ENCODE measurements around the gene NOTUM.

Gene NOTUM

GRCh38 chr17:81916234-81917001 lies 44.6 kb downstream of the NOTUM start:
- CTCF ChIA-PET: interaction anchor here (1.7 kb wide), 1 partner anchor 43 kb away, joined by 4 read pairs; no protein-coding TSS in a partner anchor
- TF ChIP-seq NFRKB (IDR thresholded peaks at IDR 0.05): no peak
- no peak for TF ChIP-seq BHLHE40 (IDR thresholded peaks at IDR 0.05; ENCODE audit: borderline replicate concordance)
- no peak; the same call in 1 of the 2 replicates for TF ChIP-seq ZNF384 (IDR thresholded peaks at IDR 0.05)
- TF ChIP-seq ARNT (IDR thresholded peaks at IDR 0.05): no peak
- TF ChIP-seq FOXK2 (IDR thresholded peaks at IDR 0.05): no peak
- no peak for DNase-seq (ENCODE audit: extremely low spot score)
- POLR2A ChIA-PET: interaction anchor here (1.0 to 2.6 kb wide), 4 partner anchors 10 to 24 kb away, joined by 3 to 28 read pairs (median 7); partner anchors contain the start of genes ANAPC11, MAFG and PYCR1

DNA sequence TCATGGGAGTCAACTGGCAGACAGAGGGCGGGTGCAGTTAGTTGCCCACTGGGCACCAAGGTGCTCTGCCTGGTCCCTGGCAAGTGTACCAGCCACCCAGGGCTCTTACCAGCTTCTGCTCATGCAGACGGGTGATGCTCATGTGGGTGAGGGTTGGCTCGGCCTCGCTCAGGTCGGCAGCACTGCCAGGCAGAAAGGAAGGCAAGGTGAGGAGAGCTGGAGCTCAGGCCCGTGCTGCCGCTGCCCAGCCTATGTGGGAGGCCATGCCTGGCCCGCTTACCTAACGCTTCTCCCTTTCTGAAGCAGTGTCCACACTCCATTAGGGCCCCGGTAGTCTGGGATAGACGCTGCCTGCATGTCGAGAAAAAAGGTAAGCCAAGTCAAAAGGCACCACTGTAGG lies 45.7 kb downstream of the NOTUM start:
- ChIA-PET POLR2A (interaction anchor here (2.6 kb wide), 1 partner anchor 12 kb away, joined by 28 read pairs; the partner anchor contains the start of gene MAFG), CTCF (interaction anchor here (1.7 kb wide), 1 partner anchor 44 kb away, joined by 4 read pairs; no protein-coding TSS in a partner anchor)
- no peak for TF ChIP-seq BHLHE40 (IDR thresholded peaks at IDR 0.05; ENCODE audit: borderline replicate concordance)
- TF ChIP-seq SP1 (IDR thresholded peaks at IDR 0.05): no peak
- TF ChIP-seq, protein P1, sequence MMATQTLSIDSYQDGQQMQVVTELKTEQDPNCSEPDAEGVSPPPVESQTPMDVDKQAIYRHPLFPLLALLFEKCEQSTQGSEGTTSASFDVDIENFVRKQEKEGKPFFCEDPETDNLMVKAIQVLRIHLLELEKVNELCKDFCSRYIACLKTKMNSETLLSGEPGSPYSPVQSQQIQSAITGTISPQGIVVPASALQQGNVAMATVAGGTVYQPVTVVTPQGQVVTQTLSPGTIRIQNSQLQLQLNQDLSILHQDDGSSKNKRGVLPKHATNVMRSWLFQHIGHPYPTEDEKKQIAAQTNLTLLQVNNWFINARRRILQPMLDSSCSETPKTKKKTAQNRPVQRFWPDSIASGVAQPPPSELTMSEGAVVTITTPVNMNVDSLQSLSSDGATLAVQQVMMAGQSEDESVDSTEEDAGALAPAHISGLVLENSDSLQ (IDR thresholded peaks at IDR 0.05): no peak
- TF ChIP-seq HDGF (IDR thresholded peaks at IDR 0.05; ENCODE audit: borderline replicate concordance): no peak
- TF ChIP-seq CTBP1 (IDR thresholded peaks at IDR 0.05; ENCODE audit: borderline replicate concordance): no peak
- TF ChIP-seq FOXK2 (IDR thresholded peaks at IDR 0.05): no peak
- TF ChIP-seq TARDBP (IDR thresholded peaks at IDR 0.05): no peak
- TF ChIP-seq FOXM1 (IDR thresholded peaks at IDR 0.05; ENCODE audit: borderline replicate concordance): no peak
- TF ChIP-seq ZNF384 (IDR thresholded peaks at IDR 0.05): no peak
- no peak for TF ChIP-seq L3MBTL2 (conservative IDR thresholded peaks at IDR 0.05)
- no peak for TF ChIP-seq FOXA1 (IDR thresholded peaks at IDR 0.05)
- no peak for TF ChIP-seq ELF4 (IDR thresholded peaks at IDR 0.05)
- no peak for TF ChIP-seq SUZ12 (IDR thresholded peaks at IDR 0.05)
- DNase-seq (ENCODE audit: extremely low spot score): no peak

- CTCF ChIA-PET: no interaction called here
- TF ChIP-seq BHLHE40 (IDR thresholded peaks at IDR 0.05; ENCODE audit: borderline replicate concordance) (no peak), ELF4 (IDR thresholded peaks at IDR 0.05) (no peak), CTBP1 (IDR thresholded peaks at IDR 0.05; ENCODE audit: borderline replicate concordance) (no peak), HDGF (IDR thresholded peaks at IDR 0.05; ENCODE audit: borderline replicate concordance) (no peak)
- DNase-seq (ENCODE audit: extremely low spot score): no peak
- POLR2A ChIA-PET: no interaction called here
These were observed 46.7 kb downstream of the NOTUM start for GRCh38 chr17:81914103-81914850.

DNA sequence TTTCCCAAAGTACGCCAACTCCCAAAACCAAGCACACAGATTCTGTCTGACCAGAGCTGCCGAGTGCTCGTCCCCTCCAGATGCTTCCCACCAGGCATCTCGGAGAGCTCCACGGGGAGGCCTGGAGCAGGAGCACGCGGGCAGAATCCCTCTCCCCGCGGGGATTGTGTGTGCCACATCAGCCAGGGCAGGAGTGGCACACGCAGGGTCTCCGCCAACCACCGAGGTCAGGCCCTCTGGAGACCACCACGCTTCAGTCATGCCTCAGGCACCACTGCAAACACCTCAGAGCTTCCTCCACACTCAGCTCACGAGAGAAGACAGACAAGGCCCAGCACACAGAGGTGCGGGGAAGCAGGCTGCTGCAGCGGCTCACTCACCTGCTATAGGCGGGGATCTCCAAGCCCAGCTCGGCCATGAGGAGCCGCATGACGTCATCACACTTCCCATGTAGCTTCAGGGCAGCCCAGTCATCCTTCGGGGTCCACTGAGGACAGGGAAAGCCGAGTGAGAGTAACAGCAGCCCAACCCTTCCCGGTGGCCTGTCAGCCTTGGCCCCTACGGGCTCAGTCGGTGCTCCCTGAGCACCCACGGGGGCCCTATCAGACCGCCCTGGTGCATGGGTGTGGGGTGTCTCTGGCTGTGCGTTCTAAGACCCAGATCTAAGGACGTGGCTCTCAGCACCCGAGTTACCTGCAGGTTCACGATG lies 47.4 kb downstream of the NOTUM start:
- DNase-seq (ENCODE audit: extremely low spot score): no peak
- CTCF ChIA-PET: no interaction called here
- POLR2A ChIA-PET: interaction anchor here (0.6 to 1.1 kb wide), 2 partner anchors 42 to 43 kb away, joined by 3 read pairs; no protein-coding TSS in a partner anchor
- no peak for TF ChIP-seq L3MBTL2 (conservative IDR thresholded peaks at IDR 0.05)

DNA sequence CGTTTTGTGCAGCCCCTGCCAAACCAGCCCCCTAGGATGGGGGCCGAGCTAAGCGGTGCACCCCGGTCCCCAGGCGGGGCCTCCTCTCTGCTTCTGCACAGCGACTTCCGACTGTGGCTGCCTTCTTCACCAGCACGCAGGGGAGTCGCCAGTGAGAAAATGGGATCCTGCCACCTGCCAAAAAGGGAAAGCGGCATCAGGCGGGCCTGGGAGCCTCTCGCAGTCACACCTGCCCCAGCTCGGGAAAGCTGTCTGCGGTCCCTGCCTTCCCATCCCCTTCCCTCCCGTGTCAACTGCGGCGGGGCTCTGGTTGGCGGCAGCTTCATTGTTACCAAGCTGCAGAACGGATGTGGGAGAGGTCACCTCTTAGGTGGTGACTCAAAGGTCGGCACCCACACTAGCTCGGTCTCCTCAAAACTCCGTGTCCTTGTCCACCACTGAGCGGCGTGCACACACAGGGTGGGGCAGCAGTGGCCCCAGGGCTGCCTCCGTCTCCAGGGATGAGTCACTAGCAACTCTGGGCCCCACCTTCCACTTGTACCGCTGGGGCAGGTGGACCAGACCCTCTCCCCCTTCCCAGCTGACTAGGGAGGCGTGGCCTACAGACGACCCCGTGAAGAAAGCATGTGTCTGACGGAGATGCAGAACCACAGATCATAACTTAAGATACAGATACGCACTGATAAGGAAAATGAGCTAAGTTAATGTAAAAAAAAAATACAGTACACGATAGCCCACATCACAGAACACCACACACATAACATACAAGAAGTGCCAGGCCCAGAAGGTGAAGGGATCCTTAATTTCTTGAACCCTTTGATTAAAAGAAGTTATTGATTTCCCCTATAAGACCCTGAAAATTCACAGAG lies 48.3 kb downstream of the NOTUM start:
- ChIA-PET POLR2A (interaction anchor here (0.6 to 1.1 kb wide), 4 partner anchors 17 to 80 kb away, joined by 3 read pairs; partner anchors contain the start of gene MCRIP1), CTCF (no interaction called here)
- TF ChIP-seq TARDBP (IDR thresholded peaks at IDR 0.05): no peak
- TF ChIP-seq BHLHE40 (IDR thresholded peaks at IDR 0.05; ENCODE audit: borderline replicate concordance): no peak
- no peak for TF ChIP-seq L3MBTL2 (conservative IDR thresholded peaks at IDR 0.05)
- TF ChIP-seq LEF1 (IDR thresholded peaks at IDR 0.05; ENCODE audit: borderline replicate concordance): no peak
- TF ChIP-seq NFRKB (IDR thresholded peaks at IDR 0.05): no peak
- no peak for TF ChIP-seq FOXM1 (IDR thresholded peaks at IDR 0.05; ENCODE audit: borderline replicate concordance)
- no peak for TF ChIP-seq ZNF384 (IDR thresholded peaks at IDR 0.05)
- no peak for TF ChIP-seq FOXK2 (IDR thresholded peaks at IDR 0.05)
- no peak for TF ChIP-seq SP1 (IDR thresholded peaks at IDR 0.05)
- no peak for TF ChIP-seq ELF4 (IDR thresholded peaks at IDR 0.05)
- no peak for TF ChIP-seq CTBP1 (IDR thresholded peaks at IDR 0.05; ENCODE audit: borderline replicate concordance)
- TF ChIP-seq, protein P1 (IDR thresholded peaks at IDR 0.05): no peak
- no peak for DNase-seq (ENCODE audit: extremely low spot score)

DNA sequence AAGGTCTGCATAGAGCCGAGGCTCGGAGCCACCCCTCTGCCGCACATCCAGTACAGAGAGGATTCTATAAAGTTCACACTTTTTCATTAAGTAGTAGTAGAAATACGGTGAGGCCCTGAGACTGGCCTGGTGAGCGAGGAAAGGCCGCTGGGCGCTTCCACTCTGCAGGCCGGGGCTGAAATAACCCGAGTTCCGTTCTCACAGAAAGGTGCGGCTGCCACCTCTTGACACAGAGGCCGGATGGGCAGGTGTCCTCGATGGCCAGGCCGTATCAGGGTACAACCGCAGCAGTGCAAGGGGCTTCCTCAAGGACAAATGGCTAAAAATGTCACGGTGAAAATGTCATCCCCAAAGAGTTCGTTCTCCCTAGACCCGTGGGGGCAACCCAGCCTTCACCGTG lies 49.0 kb downstream of the NOTUM start:
- ChIA-PET POLR2A (interaction anchor here (0.7 kb wide), 2 partner anchors 17 to 79 kb away, joined by 3 read pairs; partner anchors contain the start of gene MCRIP1), CTCF (no interaction called here)
- no peak for DNase-seq (ENCODE audit: extremely low spot score)
- TF ChIP-seq ZNF384 (IDR thresholded peaks at IDR 0.05) (no peak), NFRKB (IDR thresholded peaks at IDR 0.05) (no peak), L3MBTL2 (conservative IDR thresholded peaks at IDR 0.05) (no peak), LEF1 (IDR thresholded peaks at IDR 0.05; ENCODE audit: borderline replicate concordance) (no peak), TARDBP (IDR thresholded peaks at IDR 0.05) (no peak), ARNT (IDR thresholded peaks at IDR 0.05) (no peak), SUZ12 (IDR thresholded peaks at IDR 0.05) (no peak), BHLHE40 (IDR thresholded peaks at IDR 0.05; ENCODE audit: borderline replicate concordance) (no peak), FOXA1 (IDR thresholded peaks at IDR 0.05) (no peak), CTBP1 (IDR thresholded peaks at IDR 0.05; ENCODE audit: borderline replicate concordance) (no peak), FOXK2 (IDR thresholded peaks at IDR 0.05) (no peak), ELF4 (IDR thresholded peaks at IDR 0.05) (no peak), FOXM1 (IDR thresholded peaks at IDR 0.05; ENCODE audit: borderline replicate concordance) (no peak), HDGF (IDR thresholded peaks at IDR 0.05; ENCODE audit: borderline replicate concordance) (no peak), SP1 (IDR thresholded peaks at IDR 0.05) (no peak)
- TF ChIP-seq, protein P1 (IDR thresholded peaks at IDR 0.05): no peak
